Measurements from ENCODE around the gene EPPIN. TPM values are rescaled to one million over a fixed set of nuclear protein-coding genes. Genes with fewer than 3 reads are reported as not detected.
A peak's percentile ranks its signal among the peaks of the same experiment; 100 is the strongest.

The EPPIN gene
- total RNA-seq, 6 experiments from 2014 or later, result not detected

GRCh38 chr20:45510242-45510862 lies 36.8 kb downstream of the EPPIN start:
- no peaks in the 10 kb centered on the region for H3K9me3 ChIP-seq
- TF ChIP-seq CTCF (IDR thresholded peaks at IDR 0.05), result no peak
- TF ChIP-seq POLR2A (IDR thresholded peaks at IDR 0.05), result no peak
- no peaks in the 10 kb centered on the region for H3K27me3 ChIP-seq
- H3K4me1 ChIP-seq, result no peaks in the 10 kb centered on the region
- intact Hi-C loops (cut with DNase I), result no loop called here
- 62% methylated on average over 5 of the region's 5 CpGs for WGBS (ENCODE audit: insufficient coverage, low coverage, low lambda C conversion rate, missing lambda C conversion rate)
- DNase-seq (no peak), ATAC-seq (peak in 2 of 4 donors; percentile 18 to 39)
- H3K27ac ChIP-seq, result no peak overlapping the region
- H3K36me3 ChIP-seq, result no peaks in the 10 kb centered on the region
- no peak overlapping the region for H3K4me3 ChIP-seq

GRCh38 chr20:45509091-45509490 lies 38.1 kb downstream of the EPPIN start:
- Histone ChIP-seq H3K4me3 (no peak overlapping the region), H3K27me3 (peaks cover 0 to 3% of the 10 kb centered on the region in 2 donors), H3K36me3 (no peaks in the 10 kb centered on the region), H3K4me1 (no peaks in the 10 kb centered on the region), H3K9me3 (no peaks in the 10 kb centered on the region), H3K27ac (no peak overlapping the region)
- intact Hi-C loops (cut with DNase I), result no loop called here
- 48% methylated on average over 4 of the region's 4 CpGs for WGBS (ENCODE audit: insufficient coverage, low coverage, low lambda C conversion rate, missing lambda C conversion rate)
- no peak for ATAC-seq
- TF ChIP-seq POLR2A (IDR thresholded peaks at IDR 0.05), result no peak
- TF ChIP-seq CTCF (IDR thresholded peaks at IDR 0.05), result no peak
- no peak for DNase-seq

- ATAC-seq (peak in 2 of 4 donors; percentile 35 to 68), DNase-seq (no peak)
- WGBS (ENCODE audit: insufficient coverage, low coverage, low lambda C conversion rate, missing lambda C conversion rate), result 48% methylated on average over 5 of the region's 7 CpGs
- H3K4me1 ChIP-seq, result no peaks in the 10 kb centered on the region
- H3K27me3 ChIP-seq, result peaks cover 0 to 4% of the 10 kb centered on the region in 2 donors
- no peaks in the 10 kb centered on the region for H3K36me3 ChIP-seq
- H3K9me3 ChIP-seq, result no peaks in the 10 kb centered on the region
- intact Hi-C loops (cut with DNase I), result no loop called here
- H3K4me3 ChIP-seq, result no peak overlapping the region
- H3K27ac ChIP-seq, result no peak overlapping the region
- no peak for TF ChIP-seq CTCF (IDR thresholded peaks at IDR 0.05)
- TF ChIP-seq POLR2A (IDR thresholded peaks at IDR 0.05), result no peak
Observed at GRCh38 chr20:45508068-45508886, 38.9 kb downstream of the EPPIN start.

- Histone ChIP-seq H3K4me3 (no peak overlapping the region), H3K36me3 (no peaks in the 10 kb centered on the region), H3K4me1 (no peaks in the 10 kb centered on the region), H3K9me3 (no peaks in the 10 kb centered on the region), H3K27me3 (peaks cover 0 to 4% of the 10 kb centered on the region in 2 donors), H3K27ac (no peak overlapping the region)
- DNase-seq, result no peak
- intact Hi-C loops (cut with DNase I), result no loop called here
- TF ChIP-seq POLR2A (IDR thresholded peaks at IDR 0.05) (no peak), CTCF (IDR thresholded peaks at IDR 0.05) (no peak)
- WGBS (ENCODE audit: insufficient coverage, low coverage, low lambda C conversion rate, missing lambda C conversion rate), result 72% methylated on average over 5 of the region's 5 CpGs
- ATAC-seq, result no peak
Observed at GRCh38 chr20:45507011-45507820, 40.0 kb downstream of the EPPIN start.

Measured in right lobe of liver (tissue), 6 donors.